ENCODE data around the gene KRT1.

GRCh38 chr12:52650520-52651081 lies 29.6 kb downstream of the KRT1 start:
- TF ChIP-seq GATA2 (IDR thresholded peaks at IDR 0.05; ENCODE audit: low read depth, low read length) (no peak), GATA3 (IDR thresholded peaks at IDR 0.05; ENCODE audit: low read depth, low read length) (no peak)
